ENCODE data around the gene ITPR1.

DNA sequence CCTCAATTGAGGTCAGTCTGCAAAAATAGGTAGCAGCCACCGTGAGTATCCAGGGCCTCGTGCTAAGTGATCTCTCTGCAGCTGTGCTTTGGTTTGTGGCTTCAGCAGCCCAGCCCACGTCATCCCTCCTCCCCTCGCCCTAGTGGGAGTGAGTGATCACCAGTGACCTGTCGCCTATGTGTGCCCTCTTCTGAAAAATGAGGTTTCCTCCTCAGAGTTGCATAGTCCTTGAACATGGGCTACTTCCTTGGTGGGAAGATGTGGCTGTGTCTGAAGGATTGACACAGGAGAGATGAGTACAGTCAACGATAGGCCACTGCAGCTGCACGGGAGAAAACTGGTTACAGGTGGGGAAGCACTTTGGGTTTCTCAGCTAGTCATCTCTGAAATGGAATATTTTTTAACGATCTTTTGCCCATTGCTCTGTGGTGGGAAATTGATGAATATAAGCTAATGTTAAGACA is 341.3 kb downstream of the ITPR1 start:
- TF ChIP-seq, protein P1, sequence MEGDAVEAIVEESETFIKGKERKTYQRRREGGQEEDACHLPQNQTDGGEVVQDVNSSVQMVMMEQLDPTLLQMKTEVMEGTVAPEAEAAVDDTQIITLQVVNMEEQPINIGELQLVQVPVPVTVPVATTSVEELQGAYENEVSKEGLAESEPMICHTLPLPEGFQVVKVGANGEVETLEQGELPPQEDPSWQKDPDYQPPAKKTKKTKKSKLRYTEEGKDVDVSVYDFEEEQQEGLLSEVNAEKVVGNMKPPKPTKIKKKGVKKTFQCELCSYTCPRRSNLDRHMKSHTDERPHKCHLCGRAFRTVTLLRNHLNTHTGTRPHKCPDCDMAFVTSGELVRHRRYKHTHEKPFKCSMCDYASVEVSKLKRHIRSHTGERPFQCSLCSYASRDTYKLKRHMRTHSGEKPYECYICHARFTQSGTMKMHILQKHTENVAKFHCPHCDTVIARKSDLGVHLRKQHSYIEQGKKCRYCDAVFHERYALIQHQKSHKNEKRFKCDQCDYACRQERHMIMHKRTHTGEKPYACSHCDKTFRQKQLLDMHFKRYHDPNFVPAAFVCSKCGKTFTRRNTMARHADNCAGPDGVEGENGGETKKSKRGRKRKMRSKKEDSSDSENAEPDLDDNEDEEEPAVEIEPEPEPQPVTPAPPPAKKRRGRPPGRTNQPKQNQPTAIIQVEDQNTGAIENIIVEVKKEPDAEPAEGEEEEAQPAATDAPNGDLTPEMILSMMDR (IDR thresholded peaks at IDR 0.05; ENCODE audit: insufficient read depth, low read depth, low read length), result no peak
- TF ChIP-seq EZH2 (IDR thresholded peaks at IDR 0.05; ENCODE audit: insufficient read depth, low read length), result no peak
